GM19240 (cell line): ENCODE results near the gene CGNL1.

ENCODE experiments used
- DNase-seq: peaks from one replicate; pipeline ENCODE4 v3.0.0; 2011; ENCODE audit warnings: low spot score; ENCODE audit not compliant: insufficient read length

Gene CGNL1

DNA sequence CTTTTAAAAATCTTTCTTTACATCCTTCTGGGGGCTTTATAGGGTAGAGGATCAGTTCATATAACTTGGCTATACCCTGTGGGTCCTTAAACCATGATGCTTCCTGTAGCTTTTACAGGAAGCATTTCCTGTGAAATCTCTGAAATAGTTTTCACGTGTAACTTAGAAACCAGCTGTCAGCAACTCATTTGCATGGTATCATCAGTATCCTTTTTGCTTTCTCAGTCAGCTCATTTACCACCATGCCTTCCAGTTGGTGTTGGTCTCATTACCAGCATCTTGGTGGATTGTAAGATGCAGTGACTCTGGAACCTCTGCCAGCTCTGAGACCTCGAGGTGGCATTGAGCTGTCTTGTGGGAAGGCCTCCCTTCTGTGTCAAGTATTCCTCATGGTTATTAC is 118.7 kb downstream of the CGNL1 start:
- no peak for DNase-seq

DNA sequence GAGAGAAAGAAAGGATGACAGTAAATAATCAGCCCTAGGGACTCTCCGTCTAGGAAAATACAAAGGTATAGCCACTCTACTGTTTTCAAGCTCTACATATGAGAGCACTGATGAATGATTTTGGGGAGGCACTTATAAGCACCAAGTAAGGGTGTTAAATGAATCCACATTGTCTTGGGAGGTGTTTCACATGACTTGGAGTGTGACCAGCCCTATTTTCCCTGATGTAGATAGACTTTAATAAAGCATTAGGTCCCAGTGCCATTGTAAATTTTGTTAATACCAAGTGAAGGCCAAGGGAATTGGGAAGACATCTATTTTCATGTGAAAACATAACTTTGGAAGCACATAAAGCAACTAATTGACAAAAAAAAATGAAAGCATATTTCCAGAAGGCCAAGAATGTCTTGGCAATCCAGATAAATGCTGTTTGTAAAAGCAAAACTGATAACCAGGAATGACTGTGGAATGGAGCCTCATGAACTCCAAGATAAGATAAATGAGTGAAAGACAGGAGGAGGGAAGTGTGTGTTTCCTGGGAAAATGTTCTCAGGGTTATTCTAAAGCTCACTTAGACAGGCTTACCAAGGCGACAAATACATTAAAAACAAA is 119.4 kb downstream of the CGNL1 start:
- DNase-seq, result no peak

DNA sequence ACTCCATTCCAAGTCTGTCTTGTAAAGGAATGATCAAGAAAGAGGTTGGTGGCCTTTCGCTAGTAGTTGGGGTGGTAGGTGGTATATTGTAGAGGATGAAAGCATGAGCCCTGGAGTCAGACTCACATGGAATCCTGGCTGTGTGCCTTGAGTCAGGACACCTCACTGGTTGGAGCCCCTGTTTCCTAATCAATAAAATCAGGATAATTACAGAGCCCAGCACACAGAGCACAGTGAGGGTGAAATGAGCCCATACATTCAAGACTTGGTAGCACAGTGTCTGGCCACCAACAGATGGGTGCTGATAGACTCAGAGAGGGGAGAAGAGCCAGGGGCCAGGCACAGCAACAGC is 120.3 kb downstream of the CGNL1 start:
- no peak for DNase-seq

DNA sequence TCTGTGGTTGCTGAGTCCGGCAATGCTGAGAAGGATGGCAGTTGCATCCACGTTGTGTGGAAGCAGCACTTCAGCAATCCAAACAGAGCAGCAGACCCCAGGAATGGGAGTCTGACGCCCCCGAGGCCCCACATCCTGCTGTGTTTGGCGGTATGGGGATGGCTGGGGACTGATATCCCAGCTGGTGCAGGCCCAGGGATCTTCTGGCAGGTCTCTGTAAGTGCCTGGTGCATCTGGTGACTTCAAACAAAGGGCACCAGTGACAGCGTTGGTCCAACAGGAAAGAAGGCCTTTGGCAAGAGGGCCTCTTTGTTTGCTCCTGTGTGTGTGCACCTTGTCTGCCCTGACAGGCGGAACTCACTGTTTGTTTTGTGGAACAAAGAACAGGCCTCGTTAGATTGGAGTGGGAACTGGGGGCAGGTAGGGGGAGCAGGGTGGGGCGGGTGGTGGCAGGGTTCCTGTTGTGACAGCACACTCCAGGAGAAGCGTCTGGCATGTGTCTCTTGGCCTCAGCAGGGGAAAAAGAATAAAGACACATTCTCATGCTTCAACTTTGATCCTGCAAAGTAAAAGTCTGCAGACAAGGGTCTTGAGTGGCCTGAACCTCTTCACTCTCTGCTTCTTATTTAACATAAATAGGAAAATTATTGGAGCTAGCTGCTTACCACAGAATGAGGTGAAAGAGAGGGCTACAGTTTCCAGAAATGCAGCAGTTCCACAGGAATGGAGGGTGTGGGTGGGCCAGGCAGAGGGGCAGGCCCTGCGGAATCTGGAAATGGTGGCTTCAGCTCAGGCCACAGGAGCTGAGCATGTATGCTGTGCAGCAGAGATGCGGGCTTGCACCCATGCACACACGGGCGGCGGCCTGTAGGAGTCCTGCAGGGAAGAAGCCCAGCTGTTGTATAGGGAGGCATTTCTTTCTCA is 120.9 kb downstream of the CGNL1 start:
- no peak for DNase-seq

DNA sequence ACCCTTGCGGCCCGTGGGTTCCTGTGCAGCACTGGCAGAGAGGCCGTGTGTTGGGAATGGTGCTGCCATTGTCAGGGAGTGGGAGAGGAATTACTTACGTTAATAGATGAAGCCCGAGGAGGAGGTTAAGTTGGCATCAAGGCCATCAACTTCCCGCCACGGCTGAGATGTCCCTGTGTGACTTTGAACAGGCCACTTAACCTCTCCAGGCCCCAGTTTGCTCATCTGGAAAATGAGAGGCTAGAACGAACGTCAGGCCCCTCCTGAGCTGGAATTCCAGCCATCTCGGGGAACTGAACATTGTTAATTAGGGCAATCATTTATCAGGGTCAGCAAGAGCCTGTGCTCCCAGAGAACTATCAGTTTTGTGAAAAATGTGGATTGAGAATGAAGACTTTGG is 124.0 kb downstream of the CGNL1 start:
- DNase-seq, result no peak

DNA sequence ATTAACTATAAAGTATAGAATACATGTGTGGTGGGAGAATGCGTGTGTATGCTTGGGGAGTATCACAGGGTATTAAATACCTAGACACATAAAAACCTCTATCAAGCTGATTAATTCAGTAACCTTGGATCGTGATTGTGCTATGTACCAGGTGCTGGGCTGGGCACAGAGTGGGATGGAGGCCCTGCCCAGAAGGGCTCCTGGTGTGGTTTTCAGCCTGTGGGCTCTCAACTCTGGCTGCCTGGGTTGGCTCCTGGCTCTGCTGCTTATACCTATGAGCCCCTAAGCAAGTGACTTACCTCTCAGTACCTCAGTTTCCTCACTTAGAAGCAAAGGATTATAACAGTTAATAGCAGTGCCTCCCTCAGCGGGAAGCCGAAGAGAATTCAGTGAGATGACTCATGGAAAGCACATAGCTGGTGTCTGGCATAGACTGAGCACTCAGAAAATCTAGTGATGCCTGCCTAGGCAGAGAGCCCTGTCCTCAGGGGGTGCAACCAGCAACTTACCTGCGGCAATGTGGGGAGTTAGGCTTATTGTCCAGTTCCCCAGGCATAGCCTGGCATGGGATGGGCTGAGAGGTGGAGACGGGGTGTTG is 124.8 kb downstream of the CGNL1 start:
- DNase-seq, result no peak

DNA sequence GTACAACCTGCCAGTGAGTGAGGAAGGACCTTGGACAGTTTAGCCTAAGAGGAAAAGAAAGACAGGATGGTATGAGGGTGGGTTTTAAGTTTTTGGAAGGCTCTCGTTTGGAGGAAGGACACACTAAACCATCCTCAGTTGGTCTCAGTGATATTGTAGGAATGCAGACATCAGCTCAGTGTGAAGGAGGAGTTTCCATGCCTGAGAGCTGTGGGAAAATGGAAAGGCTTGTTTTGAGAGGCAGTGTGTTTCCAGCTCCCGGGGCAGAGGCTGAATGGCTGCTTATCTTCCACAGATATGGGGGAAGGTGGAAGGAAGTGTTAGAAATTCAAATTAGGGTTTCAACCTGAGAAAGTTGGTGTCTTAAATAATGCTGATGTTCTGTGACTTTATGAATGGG is 125.8 kb downstream of the CGNL1 start:
- DNase-seq, result no peak

DNA sequence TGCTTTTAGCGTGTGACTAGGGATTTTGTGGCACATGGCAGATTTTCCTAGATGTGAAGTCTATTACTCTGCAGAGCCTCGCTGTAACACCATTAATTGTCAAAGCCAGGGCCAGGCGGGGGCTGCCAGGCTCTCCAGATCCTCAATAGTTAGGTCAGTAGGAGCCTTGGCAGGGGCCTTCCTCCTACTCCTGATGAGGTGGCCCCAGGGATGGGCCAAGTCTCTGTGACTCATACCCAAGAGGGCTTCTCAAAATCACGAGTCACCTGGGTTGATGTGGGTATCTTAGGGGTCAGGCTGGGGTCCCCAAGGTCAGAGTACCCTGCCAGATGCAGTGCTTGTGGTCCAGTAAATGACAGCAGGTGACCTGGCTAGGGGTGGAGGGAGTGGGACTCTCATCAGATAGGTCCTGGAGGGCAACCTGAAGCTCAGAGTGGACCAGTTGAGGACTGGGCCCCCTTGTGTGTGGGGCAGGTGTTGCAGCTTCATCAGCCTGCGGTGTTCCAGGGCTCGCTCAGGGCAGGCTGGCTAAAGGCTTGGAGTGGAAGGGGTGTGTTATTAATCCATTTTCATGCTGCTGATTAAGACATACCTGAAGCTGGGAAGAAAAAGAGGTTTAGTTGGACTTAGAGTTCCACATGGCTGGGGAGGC is 126.9 kb downstream of the CGNL1 start:
- no peak for DNase-seq

DNA sequence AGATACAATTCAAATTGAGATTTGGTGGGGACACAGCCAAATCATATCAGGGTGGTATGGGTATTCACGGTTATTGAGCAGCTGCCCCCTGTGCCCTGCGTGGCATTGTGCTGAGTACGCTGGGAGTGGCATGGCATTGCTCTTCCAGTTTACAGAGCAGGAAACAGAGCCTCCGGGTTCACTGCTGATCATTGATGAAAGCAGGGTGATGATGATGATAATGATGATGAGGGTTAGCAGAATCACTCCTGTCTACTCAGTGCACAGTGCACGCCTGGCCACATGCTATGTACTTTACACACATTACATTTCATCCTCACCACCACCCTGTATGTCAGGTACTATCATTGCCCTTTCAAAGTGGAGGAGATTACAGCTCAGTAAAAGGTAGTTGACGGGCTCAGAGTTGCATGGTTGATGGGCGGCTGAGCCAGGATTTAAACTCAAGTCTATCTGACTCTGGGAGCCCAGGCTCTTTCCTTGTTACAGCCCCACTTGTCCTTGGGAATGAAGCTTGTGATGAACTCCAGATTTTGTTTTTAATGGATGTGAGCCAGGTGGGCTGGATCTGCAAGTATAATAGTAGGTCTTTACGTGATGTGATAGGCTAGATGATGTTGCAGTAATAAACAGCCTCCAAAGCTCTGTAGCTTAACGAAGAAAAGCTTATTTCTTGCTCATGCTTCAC is 127.8 kb downstream of the CGNL1 start:
- no peak for DNase-seq

DNA sequence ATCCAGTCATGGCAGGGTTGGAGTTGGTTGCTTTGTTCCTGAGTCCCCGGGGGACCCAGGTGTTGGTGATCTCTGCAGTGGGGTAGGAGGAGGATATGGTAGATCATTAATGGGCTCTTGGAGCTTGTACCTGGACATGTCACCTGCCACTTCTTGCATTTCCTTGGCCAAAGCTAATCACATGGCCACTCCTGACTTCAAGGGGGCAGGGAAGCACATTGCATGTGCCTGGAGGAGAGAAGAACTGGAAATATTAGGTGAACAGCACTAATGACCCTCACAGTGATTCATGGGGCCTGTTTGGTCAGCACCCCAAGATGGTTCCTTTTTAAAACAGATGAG is 128.3 kb downstream of the CGNL1 start:
- DNase-seq, result no peak

DNA sequence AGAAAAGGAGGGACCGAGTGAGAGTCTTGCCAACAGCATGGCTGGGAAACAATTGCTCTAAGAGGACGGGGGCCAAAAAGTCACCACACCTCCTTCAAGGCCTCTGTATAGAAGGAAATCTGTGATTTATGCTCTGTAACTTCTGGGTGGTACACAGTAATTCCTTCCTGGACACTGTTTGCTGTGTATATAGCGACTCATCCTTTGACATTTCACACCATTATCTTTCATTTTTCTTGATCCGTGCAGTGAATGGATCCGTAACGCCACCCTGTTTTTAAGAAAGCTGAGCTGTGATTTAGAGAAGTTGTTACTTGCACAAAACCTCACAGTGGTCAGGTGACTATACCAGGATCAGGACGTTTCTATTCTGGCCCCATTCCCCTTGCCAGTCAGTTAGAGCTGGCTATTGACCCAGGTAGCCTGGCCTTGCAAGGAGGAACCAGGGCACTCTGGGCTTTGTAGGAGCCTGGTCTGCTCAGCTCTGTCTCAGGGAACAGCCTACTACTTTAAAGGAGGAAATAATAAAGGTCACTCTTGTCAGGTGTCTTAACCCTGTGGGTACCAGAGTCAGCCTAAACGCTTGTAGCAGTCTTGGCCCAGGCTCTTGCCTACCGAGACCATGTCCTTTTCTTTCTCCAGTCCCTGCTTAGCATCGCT is 128.9 kb downstream of the CGNL1 start:
- no peak for DNase-seq

DNA sequence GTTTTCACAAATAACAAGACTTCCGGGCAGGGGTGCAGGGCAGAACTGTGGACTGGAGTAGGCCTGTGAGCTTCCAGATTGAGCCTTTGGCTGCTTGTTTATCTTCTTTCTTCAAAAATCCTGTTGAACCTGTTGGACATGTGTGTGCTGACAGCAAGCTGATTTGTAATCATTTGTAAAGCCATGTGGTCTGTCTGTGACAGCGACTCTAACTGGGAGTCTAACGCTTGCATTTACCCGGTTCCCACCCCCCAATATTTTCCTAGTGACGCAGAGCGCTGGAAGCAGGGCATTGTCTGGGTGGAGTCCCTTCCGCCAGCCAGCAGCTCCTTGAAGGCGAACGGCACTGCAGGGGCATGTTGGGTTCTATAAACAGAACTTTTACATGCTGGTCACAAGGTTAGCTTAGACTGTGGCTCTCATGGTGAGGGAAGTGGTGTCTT is 129.7 kb downstream of the CGNL1 start:
- DNase-seq, result no peak

DNA sequence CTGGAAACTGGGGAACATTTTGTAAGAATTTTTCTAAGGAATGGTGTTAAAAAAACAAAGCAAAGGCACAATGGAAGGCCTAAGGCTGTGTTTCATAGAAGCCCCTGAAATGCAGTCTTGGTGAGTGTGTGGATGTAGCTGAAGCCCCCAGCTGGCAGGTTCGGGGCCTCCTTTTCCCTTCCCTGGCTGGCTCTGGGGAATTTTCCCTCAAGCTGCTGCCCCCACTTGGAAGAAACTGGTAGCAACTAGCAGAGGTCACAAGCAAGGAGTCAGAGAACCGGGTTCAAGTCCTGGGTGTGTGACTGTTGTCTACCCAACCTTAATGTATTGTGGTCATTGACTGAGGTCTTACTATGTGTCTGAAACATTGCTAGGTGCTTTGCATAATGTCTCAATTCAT is 130.1 kb downstream of the CGNL1 start:
- DNase-seq, result no peak

DNA sequence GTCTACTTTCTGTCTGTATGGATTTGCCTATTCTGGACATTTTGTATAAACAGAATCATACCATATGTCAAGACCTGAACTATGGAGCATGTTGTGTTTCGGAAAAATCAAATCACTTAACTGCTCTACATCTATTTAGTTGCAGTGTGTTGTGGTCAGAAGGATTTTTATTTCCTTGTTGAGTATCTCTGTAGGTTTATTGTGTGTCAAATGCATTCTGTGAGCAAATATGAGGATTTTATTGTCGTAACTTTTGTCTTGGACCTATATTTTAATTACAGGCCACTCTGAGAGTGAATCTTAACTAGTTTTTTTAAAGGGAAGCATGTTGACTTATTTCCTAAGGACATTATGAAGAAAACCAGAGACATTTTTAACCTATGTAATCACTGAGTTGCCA is 130.8 kb downstream of the CGNL1 start:
- DNase-seq, result no peak

DNA sequence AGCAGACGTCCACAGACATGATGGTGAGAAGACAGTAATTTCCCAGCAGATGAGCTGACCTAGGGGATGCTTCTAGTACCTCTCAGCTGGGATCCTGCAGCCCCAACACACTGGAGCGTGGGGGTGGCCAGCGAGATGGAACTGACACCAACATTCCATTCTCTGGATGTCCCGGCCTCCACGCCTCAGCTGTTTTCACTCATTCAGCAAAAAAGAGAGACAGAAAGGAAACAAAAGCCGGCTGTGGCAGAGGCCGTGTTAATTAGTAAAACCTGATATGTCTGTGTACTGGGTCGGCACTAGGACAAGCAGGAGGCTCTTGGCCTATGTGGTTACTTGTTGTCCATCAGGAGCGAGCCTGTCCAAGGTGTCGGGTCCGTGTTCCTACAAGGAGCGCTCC is 132.8 kb downstream of the CGNL1 start:
- no peak for DNase-seq

DNA sequence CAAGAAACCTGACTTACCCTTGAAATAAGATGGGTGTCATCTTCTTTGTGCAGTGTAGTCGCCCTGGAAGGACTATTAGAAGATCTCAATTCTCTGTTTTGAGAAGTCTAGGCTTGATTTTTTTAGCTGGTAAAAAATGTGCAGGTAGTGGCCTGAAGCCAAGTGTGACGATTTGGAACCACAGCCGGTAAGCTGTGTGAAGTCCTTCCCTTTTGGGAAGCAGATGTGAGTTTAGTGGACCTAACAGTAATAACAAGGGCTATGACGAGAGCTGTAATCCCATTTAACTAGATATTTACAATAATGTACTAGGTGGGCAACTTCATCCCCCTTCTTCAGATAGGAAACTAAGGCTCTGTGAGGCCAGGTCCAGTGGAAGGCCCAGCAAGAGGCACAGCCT is 133.7 kb downstream of the CGNL1 start:
- no peak for DNase-seq

DNA sequence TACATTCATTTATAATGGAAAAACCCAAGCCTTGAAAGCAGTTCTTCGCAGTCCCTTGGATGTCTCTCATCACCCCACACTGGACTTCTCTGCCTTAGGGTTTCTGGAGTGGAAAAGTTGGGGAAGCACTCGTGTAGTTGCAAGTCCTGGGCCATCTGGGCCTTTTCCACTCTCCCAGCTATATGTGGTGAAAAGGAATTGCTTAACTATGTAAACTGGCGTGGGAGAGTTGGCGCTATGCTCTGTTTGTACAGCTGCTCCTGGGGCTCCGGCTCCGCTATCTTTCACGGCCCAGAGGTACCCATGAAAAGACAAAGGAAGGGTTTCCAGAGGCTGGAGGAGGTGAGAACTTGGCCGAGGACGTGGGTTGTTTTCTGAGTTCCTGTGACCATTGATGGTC is 134.3 kb downstream of the CGNL1 start:
- no peak for DNase-seq

DNA sequence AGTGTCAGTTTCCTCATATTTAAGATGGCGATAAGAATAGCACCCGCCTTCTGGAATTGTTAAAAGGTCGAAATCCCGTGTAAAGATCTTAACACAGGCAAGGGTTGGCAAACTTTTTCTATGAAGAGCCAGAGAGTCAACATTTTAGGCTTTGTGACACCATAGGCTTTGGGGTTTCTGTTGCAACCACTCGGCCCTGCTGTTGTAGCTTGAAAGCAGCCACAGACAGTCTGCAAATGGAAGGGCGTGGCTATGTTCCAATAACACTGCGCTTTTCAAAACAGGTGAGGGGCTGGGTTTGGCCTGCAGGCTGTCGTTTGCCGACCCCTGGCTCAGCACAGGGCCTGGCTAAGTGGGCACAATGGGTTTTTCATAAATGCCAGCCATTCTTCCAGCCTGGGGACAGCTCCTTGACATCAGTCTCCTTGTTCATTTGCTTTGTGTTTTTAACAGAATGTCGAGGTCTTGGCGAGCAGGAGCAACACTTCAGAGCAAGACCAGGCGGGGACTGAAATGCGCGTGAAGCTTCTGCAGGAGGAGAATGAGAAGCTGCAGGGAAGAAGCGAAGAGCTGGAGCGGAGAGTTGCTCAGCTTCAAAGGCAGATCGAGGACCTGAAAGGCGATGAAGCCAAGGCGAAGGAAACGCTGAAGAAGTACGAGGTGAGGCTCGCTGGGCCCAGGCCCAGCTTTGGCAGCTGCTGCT is 140.2 kb downstream of the CGNL1 start:
- DNase-seq, result no peak

DNA sequence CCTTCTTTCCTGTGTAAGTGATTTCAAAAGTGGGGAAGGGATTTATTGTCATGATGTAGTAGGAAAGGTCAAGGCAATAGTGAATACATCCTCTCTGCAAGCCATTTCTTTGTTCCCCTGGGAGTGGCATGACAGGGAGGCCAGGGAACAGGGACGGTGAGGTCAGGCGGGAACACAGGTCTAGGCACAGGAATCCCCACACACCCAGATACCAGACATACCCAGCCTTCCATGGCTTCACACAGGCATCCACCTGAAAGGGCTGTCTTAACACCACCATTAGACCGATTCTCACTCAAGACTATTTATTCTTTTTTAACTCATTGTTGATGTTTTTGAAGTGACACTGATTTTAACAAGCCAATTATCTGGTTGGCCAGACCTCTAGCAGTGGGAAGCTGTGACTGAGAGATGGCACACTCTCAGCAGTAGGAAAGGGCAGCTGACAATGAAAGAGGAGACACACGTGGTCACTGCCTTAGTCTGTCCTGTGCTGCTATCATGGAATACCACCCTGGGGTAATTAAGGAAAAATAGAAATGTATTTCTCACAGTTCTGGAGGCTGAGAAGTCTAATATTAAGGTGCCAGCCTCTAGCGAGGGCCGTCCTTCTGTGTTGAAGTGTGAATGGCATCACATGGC is 140.8 kb downstream of the CGNL1 start:
- DNase-seq, result no peak

DNA sequence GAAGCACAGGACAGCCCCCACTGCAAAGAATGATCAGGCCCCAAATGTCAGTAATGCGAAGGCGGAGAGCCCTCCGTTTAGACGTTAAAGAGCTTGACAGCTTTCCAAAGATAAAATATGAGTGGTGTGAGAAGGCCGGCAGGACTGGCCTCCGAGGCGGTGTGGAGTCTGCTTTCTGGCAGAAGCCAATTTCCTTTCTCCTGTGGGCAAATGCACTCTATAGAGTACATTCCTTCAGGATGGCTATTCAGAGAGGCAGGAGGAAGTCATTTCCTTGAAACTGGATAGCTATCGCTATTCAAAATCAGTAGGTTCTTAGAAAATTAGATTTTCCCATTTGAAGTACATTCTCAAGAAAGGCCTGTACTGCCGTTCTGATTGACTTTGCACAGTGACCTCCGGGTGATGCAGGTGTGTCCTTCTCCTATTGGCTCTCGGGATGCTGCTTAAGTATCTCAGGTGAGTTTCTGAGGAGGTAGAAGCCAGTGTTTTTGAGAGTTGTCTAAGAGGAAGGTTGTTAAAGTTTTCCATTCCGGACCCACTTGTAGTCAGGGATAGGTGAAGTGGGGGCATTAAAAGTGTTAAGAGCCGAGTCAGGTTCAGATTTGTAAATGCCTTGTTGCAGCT is 142.6 kb downstream of the CGNL1 start:
- no peak for DNase-seq
